GM12865 (cell line): ENCODE results near the gene DHCR24.

Experiments
- DNase-seq: peaks from one replicate; pipeline ENCODE4 v3.0.0; 2010; ENCODE audit warnings: low read depth
- H3K4me3 ChIP-seq: 2 replicates; pipeline ENCODE4 v1.5.1; 2011; ENCODE audit warnings: mild to moderate bottlenecking, low read depth, low read length, control low read depth
- CTCF ChIP-seq: IDR thresholded peaks from 2 replicates; pipeline ENCODE4 v1.5.1; 2011; ENCODE audit warnings: low read length, control low read depth, low read depth, inconsistent platforms; ENCODE audit not compliant: insufficient read depth; ENCODE audit errors: missing control alignments

The DHCR24 gene

DNA sequence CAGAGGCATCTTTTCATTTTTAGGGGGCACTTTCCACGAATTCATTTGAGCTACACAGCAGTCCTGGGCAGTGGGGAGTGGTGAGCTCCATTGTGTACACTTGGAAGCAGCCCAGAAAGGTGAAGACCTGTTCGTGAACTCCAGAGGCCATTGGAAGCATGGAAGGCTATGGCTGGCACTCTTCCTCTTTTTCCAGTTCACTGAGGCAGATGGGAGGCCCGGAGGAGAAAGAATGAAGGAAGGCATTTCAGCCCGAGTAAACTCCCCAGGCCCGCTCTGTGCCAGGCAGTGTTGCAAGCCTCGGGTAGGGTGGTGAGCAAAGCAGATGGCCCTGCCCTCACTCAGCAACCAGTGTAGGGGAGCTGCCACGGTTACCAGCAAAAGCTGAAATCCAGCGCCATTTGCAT lies 673 bp upstream of the DHCR24 start:
- no peak for TF ChIP-seq CTCF
- peak overlapping the region; percentile 86 for H3K4me3 ChIP-seq
- DNase-seq: peak; percentile 18

DNA sequence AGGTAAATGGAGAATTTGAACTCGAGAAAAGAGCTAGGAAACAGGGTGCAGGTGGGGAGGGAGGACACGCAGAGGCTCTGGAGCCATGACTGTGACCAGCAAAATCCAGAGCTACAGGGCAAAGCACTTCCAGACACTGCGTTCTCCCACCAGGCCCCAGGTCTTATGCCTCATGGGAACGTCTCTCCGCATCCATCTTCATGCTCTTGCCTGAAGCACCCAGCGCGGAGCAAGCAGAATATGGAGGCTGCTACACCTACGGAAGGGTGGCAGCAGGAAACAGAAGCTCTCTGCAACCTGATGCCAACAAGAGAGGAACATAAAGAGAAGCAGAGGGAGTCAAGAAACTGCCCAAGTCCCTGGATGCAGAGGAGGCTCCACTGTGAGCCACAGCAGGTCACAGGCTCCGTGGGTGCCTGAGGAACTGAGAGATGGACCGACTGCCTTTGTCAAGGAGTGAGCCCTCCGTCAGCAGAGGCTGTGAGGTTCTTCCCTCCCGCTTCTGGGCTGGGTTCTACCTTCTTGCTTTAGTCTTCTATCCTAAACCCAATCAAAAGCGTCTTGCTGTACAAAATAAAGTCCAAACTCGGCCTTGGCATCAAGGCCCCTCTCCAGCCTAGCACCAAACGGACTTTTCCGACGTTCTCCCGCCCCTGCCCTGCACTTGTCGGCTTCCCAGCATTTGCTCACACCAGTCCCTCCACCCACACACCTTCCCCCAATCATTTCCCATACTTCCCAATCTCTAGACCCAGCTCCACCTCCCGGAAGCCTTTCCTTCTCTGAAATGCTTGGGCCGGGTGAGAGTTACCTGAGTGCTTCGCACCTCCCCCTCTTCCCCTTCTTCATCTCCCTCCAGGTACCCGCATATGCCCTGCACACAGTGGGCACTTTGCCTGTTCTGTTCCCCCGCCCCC lies 930 bp downstream of the DHCR24 start:
- DNase-seq: peak; percentile 25

DNA sequence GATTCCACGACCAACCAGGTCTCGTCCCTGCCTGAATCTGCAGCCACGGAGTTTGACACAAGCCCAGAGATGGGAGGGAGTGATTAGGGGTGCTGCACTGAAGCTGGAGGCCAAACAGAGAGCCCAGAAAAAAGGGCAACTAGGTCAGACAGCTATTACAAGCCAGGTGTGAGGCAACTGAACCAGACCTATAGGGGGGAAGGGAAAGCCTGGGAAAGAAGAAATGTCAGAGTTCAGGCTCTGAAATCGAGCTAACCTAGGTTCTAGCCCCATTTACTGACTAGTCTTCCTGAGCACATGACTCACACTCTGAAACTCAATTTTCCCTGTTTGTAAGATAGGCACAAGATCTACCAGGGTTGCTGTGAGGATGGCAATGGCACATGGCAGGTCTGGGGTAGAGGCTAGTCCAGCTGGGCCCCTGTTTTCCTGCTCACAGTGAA lies 1.7 kb downstream of the DHCR24 start:
- TF ChIP-seq CTCF: no peak
- H3K4me3 ChIP-seq: peak overlapping the region; percentile 86
- no peak for DNase-seq

More for the DNA sequence above, 930 bp downstream of the DHCR24 start:
- peak overlapping the region; percentile 86 for H3K4me3 ChIP-seq
- TF ChIP-seq CTCF: no peak

GRCh38 chr1:54884768-54885167 lies 2.2 kb downstream of the DHCR24 start:
- TF ChIP-seq CTCF: no peak
- no peak for DNase-seq
- H3K4me3 ChIP-seq: peak overlapping the region; percentile 86; the same call in 1 of the 2 replicates

DNA sequence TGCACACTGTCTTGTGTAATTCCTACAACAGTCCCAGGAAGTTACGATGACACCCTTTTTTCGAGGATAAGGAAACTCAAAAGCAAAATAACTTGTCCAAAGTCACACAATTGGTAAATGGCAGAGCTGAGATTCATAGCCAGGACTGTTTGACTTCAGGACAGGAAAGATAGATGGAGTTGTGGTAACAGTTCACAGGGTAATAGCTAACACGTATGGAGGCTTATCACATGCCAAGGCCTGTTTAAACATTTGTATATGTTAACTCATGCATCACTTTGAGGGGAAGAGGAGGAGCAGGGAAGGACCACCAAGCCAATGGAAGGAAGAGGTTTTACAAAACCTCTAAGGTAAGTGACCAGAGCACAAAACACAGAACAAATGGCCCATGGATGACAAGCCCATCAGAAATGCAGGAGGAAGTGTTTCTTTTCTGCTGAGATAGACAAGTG lies 2.8 kb downstream of the DHCR24 start:
- H3K4me3 ChIP-seq: no peak overlapping the region
- no peak for DNase-seq
- no peak for TF ChIP-seq CTCF

DNA sequence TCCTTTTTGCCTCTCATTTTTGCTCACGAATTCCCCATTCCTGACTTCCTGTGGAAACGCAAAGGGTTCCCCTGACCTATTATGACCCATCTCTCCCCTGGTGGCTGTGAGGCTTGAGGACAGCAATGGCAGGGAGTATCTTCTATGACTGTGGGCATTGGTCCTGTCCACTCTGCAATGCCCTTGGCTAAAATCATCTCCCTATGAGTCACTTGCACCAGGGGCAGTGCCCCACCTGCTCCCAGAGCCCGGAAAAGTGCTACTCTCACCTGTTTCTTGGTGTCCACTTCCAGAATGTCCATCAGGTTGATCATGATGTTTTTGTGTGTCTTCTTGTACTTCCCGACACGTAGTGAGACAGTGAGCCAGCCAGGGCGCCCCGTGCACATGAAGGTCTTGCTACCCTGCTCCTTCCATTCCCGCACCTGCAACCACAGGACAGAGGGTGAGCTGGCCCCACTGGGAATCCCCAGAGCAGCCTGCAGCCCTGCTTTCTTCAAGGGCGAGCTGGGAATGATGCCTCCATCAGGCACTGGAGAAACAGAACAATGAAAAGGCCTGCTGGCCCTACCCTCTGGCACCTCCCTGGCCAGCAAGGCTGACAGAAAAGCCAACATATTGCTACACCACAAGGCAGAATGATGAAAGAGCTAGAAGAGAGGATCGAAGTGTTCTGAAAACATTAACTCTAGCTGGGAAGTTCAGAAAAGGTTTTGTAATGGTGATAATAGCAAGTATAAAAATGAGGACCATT lies 3.5 kb downstream of the DHCR24 start:
- DNase-seq: no peak
- no peak overlapping the region for H3K4me3 ChIP-seq
- TF ChIP-seq CTCF: no peak
